GM19328 (cell line): ENCODE measurements around the gene REL.
"Not testable (repeated sequence)": the region's sequence is repeated elsewhere in the genome, so short reads cannot be mapped to it uniquely, and the experiment has no call there.

ENCODE experiments used
- ATAC-seq: cut with Tn5 transposase; IDR thresholded peaks from one replicate; pipeline ENCODE4 v1.9.1; 2021; ENCODE audit warnings: mild to moderate bottlenecking, moderate library complexity; ENCODE audit not compliant: unreplicated experiment

REL gene

GRCh38 chr2:60881047-60881932 lies at the start of gene REL:
Gene REL (plus strand): TSS chr2:60881574. CDS start chr2:60881841, 267 bp downstream.
- peak; percentile 70 for ATAC-seq

GRCh38 chr2:60831921-60832320 lies 49.5 kb upstream of the REL start:
- no peak for ATAC-seq

- no peak for ATAC-seq
These were observed 48.8 kb upstream of the REL start for GRCh38 chr2:60832621-60833020.

- no peak for ATAC-seq
These were observed 47.1 kb upstream of the REL start for GRCh38 chr2:60834270-60834717.

- no peak for ATAC-seq
These were observed 44.9 kb upstream of the REL start for GRCh38 chr2:60836491-60836890.

- ATAC-seq, result no peak
These were observed 44.3 kb upstream of the REL start for GRCh38 chr2:60837123-60837522.

GRCh38 chr2:60838481-60838880 lies 42.9 kb upstream of the REL start:
- ATAC-seq, result no peak

GRCh38 chr2:60839126-60839813 lies 42.1 kb upstream of the REL start:
- peak; percentile 64 for ATAC-seq

- ATAC-seq, result peak; percentile 43
These were observed 40.5 kb upstream of the REL start for GRCh38 chr2:60840880-60841279.

GRCh38 chr2:60843006-60843405 lies 38.4 kb upstream of the REL start:
- ATAC-seq, result no peak

- ATAC-seq, result no peak
These were observed 37.3 kb upstream of the REL start for GRCh38 chr2:60844105-60844504.

- ATAC-seq, result no peak
These were observed 33.5 kb upstream of the REL start for GRCh38 chr2:60847854-60848253.

GRCh38 chr2:60849187-60849586 lies 32.2 kb upstream of the REL start:
- ATAC-seq, result no peak

GRCh38 chr2:60852282-60852860 lies 29.0 kb upstream of the REL start:
- ATAC-seq, result no peak

- ATAC-seq, result no peak
These were observed 27.8 kb upstream of the REL start for GRCh38 chr2:60853531-60853930.

GRCh38 chr2:60855989-60856669 lies 25.2 kb upstream of the REL start:
- no peak for ATAC-seq

GRCh38 chr2:60857056-60857455 lies 24.3 kb upstream of the REL start:
- ATAC-seq, result no peak

GRCh38 chr2:60858897-60859311 lies 22.5 kb upstream of the REL start:
- no peak for ATAC-seq

- no peak for ATAC-seq
These were observed 19.6 kb upstream of the REL start for GRCh38 chr2:60861736-60862135.

- ATAC-seq, result no peak
These were observed 18.7 kb upstream of the REL start for GRCh38 chr2:60862642-60863041.

GRCh38 chr2:60865361-60865760 lies 16.0 kb upstream of the REL start:
- not testable (repeated sequence) for ATAC-seq
